NT2/D1 (cell line): ENCODE measurements around the gene CUEDC2.

Source experiments
- SUZ12 ChIP-seq: IDR thresholded peaks from 2 replicates; pipeline ENCODE4 v1.6.1; 2011; ENCODE audit not compliant: insufficient read length, insufficient read depth; ENCODE audit errors: extremely low read depth
- YY1 ChIP-seq: IDR thresholded peaks from 2 replicates; pipeline ENCODE4 v1.6.1; 2011; ENCODE audit not compliant: insufficient read length, insufficient read depth

- no peak for TF ChIP-seq SUZ12
- TF ChIP-seq YY1: no peak
Observed at GRCh38 chr10:102413806-102414561, 18.4 kb downstream of the CUEDC2 start.
